Stimulated activated naive CD8-positive, alpha-beta T cell treated with anti-CD3 and anti-CD28 coated beads, Interleukin-15, amount 100 ng/mL, for 72 hours (primary cell): ENCODE data around the gene ZSCAN5B.

Source experiments
- ATAC-seq: fragments of 150-1000 bp; cut with Tn5 transposase; 2 replicates; pipeline ENCODE4 v1.10.0; 2021; ENCODE audit warnings: mild to moderate bottlenecking, moderate library complexity
- DNase-seq, 2 donors: peaks; one replicate each; pipeline ENCODE4 v3.0.0; 2021 to 2022
- H3K27ac Mint-ChIP-seq, 2 donors: one replicate each; pipeline ENCODE4 v1.8.0; 2022; ENCODE audit warnings: mild to moderate bottlenecking in 2 of 2, mixed read lengths in 2 of 2, moderate library complexity in 2 of 2
- H3K27me3 Mint-ChIP-seq: one replicate; pipeline ENCODE4 v1.8.0; 2022; ENCODE audit warnings: mixed read lengths
- H3K4me1 Mint-ChIP-seq: one replicate; pipeline ENCODE4 v1.8.0; 2022; ENCODE audit warnings: mild to moderate bottlenecking, mixed read lengths
- H3K4me3 Mint-ChIP-seq, 2 donors: one replicate each; pipeline ENCODE4 v1.8.0; 2022; ENCODE audit warnings: mild to moderate bottlenecking in 2 of 2, mixed read lengths in 2 of 2, moderate library complexity in 1 of 2
- H3K9me3 Mint-ChIP-seq, 2 donors: one replicate each; pipeline ENCODE4 v1.8.0; 2022; ENCODE audit warnings: mixed read lengths in 2 of 2

ZSCAN5B gene

DNA sequence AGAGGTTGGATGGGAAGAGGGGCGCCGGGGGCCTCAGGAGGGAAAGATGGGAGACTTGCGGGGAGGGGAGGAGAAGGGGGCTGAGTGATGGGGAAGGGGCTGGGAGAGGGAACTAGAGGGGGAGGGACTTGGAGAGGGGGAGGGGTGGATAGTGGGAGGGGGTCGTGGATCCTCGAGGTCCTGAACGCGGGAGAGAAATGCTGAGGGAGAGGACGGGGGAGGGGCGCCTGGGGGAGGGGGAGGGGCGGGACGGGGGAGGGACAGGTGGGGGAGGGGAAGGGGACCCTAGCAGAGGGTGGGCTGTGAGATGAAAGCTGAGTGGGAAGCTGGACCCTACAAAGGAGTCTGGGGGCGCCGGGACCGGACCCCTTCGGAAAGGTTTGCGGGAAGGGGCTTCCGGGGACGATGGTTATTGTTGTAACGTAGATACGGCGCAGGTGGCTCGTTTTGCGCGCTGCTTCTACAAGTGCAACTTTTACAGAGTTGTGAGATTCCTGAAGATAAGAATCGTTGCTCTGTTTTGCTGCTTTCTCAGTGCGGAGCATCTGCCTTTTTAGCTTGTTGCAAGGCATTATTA lies 56.1 kb downstream of the ZSCAN5B start:
- Mint-ChIP-seq H3K4me1 (peaks cover 48% of the 10 kb centered on the region), H3K4me3 (peak overlapping the region; percentile 90 to 96), H3K27me3 (no peaks in the 10 kb centered on the region), H3K9me3 (no peaks in the 10 kb centered on the region), H3K27ac (peak overlapping the region; percentile 96 to 97)
- ATAC-seq: no peak
- DNase-seq: no peak

DNA sequence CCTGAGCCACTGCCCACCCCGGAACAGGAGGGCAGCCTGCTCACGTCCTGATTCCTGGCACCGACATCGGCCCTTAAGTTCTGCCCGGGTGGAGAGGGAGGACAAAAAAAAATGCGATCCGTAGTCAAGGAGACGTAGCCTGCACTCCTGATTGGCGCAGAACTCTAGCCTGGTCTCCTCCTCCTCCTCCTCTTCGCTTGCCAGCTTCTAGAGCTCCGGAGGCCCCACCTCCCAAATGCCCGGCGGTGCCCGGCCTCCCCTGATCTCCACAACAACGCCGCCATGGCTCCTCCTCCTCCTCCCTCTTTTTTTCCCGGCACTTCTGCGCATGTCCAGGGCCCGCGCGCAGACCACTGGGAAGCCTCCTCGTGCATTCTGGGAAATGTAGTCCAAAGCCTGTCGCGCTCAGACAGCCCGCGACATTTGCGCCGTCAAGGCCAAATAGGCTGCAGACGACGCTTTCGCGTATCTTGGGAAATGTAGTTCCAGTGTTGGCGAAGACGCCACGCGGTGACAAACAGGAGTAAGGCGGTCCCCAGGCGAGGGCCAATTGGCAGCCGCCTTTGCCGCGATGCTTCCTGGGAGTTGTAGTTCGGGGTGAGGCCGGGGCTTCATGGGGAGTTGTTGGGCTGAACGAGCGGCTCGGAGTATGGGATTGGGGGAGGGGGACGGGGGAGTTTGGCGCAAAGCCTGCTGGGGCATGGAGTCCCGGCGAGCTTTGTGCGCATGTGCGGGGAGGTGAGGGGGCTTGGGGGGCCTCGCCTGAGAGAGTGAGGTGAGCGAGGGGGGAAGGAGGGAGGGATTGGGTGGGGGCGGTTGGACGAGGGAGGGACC lies 56.8 kb downstream of the ZSCAN5B start, which contains the start of gene ZNF444:
Gene ZNF444 (plus strand): TSS at position 705 of the 834 bp plus-strand sequence. CDS start 5,625 bp downstream, outside the sequence.
- H3K4me3 Mint-ChIP-seq: peak within 1 kb of the TSS; percentile 90 to 96
- ATAC-seq: peak; percentile 96
- H3K27me3 Mint-ChIP-seq: no peaks in the 10 kb centered on the region
- peaks cover 48% of the 10 kb centered on the region for H3K4me1 Mint-ChIP-seq
- H3K27ac Mint-ChIP-seq: peak within 1 kb of the TSS; percentile 96 to 97
- no peaks in the 10 kb centered on the region for H3K9me3 Mint-ChIP-seq
- peak; percentile 98 for DNase-seq

DNA sequence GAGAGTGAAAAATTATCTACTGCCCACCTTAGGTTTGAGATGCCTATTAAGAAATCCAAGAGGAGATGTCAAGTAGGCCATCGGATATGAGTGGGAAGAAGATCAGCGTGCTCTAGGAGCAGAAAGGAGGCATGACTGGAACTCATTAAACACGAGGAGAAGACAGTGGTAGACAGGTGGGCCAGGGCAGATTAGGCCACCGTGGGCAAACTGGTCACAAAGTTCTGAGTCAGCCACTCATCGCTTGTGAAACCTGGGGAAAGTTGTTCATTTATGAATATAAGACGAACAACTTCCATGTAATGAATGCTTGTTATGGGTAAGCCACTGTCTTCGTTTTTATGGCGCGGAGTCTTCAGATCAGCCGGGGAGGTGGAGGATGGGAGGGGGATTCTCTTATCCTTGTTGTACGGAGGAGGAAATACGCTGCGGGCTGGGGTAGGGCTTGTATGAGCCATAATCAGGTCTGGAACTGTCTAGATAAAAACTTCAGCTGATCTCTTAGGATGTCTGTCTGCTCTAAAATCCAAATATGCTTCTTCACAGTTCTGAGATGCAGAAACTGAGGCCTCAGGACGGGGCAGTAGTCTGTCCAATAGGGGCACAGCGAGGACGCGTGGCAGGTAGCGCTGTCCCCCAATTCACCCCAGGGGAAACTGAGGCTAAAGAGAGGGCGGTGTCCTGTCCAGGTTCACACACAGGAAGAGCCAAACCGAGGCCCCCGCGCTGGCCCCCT lies 57.6 kb downstream of the ZSCAN5B start:
- H3K27me3 Mint-ChIP-seq: no peaks in the 10 kb centered on the region
- no peak for ATAC-seq
- DNase-seq: no peak

More for the DNA sequence above, 57.6 kb downstream of the ZSCAN5B start:
- H3K4me3 Mint-ChIP-seq: peak overlapping the region; percentile 90 to 96
- peak overlapping the region; percentile 96 to 97 for H3K27ac Mint-ChIP-seq
- H3K9me3 Mint-ChIP-seq: no peaks in the 10 kb centered on the region
- peaks cover 48% of the 10 kb centered on the region for H3K4me1 Mint-ChIP-seq
